NCI-H1048 (cell line): Measurements from ENCODE around the gene PARP12.
A peak's percentile ranks its signal among the peaks of the same experiment; 100 is the strongest.

Source experiments
- DNase-seq: peaks from one replicate; lab custom pipeline; 2025; lab: John Stamatoyannopoulos, UW

The PARP12 gene

GRCh38 chr7:140014123-140014522, 48.6 kb downstream of the PARP12 start:
- DNase-seq = no peak

GRCh38 chr7:140013676-140014075, 49.1 kb downstream of the PARP12 start:
- no peak for DNase-seq

- DNase-seq = no peak
Measured at GRCh38 chr7:140010194-140010895, 52.4 kb downstream of the PARP12 start.

DNA sequence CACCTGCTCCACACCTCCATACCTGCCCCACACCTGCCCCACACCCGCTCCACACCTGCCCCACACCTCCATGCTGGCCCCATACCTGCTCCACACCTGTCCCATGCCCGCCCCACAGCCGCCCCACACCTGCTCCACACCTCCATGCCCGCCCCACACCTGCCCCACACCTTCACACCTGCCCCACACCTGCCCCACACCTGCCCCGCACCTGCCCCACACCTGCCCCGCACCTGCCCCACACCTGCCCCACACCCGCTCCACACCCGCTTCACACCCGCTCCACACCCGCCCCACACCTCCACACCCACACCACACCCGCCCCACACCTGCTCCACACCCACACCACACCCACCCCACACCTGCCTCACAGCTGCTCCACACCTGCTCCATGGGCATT, 53.0 kb downstream of the PARP12 start:
- no peak for DNase-seq

DNA sequence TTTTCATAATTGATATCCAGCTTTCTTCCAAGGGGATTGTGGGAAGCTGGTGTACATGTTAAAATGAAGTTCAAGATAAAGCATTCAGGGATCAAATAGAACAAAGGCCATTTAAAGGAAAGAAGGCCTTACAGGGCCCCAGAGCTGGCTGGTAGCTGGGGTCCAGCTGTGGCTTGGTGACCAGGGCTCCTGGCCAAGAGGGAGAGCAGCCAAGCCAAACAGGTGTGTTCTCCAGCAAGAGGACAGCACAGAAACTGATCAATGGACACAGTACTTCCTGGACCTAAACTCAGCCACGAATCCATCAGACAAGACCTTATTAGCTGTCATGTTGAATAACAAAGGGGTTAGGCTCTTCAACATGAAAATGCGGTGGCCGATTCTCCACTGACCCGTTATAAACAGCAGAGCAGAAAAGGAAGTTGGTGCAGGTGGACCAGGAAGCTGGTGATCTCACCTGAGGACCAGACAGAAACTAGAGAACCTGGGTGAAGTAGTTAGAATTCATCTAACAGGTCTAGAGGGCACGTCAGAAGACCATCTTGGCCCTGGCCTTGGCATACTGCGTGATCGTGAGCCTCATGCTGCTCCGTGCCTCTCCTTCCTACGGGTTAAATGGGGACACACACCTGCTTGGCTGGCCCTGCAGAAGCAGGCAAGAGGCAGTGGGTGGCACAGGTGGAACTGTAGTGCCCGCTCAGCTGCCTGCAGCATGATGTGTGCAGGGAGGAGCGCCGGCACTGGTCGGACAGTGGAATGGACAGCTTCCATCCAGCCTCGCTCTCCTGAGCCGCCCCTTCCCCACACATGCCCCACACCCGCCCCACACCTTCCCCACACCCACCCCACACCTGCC, 53.8 kb downstream of the PARP12 start:
- DNase-seq = no peak

DNA sequence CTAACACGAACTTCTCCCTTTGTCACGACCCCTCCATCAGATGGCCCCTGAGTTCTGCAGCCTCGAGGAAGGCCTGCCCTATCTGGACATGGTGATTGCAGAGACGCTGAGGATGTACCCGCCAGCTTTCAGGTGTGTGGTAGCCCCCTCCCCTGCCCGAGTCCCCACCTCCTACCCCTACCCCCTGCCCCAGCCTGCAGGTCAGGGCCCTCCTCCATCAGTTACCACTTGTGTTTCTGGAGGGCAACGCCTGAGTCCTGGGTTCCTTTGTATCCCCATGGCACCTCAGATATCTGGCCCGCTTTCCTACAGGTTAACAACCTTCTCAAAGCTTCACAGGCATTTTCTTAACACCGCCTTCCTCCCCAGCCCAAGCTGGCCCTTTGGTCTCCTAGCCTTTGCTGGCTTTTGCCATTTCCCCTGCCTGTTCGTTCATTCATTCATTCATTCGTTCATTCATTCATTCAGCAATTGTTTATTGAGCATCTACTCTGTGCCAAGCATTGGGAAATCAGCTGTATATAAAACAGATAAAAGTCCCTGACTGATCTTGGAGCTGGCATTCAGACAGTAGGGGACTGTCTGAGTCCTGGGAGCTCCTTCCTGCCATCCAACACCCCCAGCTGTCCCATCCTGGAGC, 55.6 kb downstream of the PARP12 start:
- no peak for DNase-seq

DNA sequence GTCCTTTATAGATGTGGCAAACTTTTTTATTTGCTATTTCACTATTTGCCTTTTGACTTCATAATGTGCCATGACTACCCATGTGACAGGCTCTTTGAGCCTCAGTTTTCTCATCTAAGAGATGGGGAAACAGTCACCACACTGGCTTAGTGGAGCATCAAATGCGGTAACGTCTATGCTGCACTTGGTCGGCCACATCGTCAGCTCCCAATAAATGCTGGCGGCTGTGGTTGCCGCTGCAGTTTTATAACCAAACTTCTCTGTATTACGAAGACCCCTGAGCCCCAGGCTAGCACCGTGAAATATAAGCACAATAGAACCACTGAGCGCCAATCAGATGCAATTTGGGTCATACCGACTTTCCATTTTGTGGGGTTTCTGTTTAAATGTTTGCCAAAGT, 56.2 kb downstream of the PARP12 start:
- DNase-seq = no peak

DNA sequence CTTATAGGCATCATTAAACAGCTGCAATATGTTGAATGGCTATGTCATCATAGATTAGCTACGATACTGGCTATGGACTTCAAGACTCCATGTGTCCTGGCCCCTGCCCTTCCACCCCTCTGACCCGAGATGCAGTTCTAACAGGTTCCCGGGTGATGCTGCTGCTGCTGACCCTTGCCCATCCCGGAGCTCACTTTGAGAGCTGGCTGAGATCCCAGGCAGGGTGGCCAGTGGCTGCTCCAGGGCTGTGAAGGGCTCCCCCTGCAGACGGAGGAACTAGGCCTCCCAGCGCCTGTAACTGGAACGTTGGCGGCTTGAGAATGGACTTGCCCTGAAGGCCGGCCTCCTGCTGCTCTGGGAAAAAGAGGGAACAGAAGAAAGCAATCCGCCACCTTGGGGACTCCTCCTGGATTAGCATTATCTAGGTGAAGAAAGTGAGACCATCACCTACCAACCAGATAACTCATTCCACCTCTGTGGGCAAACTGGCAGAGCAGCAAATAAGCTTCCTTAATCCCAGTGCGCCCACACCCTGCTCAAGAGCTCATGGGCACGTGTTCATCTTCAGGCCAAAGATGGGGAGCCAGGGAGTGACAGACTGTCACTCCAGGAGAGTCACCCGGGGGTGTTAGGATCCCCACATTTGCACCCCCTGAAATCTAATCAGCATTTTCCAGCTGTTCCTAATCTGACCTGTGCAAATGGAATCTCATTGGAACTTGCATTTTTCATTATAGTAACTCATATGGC, 56.8 kb downstream of the PARP12 start:
- DNase-seq = no peak

DNA sequence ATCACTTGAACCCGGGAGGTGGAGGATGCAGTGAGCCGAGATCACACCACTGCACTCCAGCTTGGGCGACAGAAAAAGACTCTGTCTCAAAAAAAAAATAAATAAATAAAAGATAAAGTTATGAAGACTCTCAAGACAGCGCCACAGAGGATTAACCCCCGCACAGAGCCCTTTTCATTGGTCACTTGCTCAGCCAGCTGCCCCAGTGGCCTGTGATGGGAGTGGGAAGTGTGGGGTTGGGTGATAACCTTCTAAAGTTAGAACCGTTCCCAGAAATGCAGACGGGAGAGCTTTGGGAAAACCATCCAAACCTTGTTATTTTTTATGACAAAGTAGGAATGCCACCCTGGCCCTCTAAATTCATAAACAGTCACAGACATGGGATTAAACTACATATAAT, 57.4 kb downstream of the PARP12 start:
- DNase-seq = no peak

DNA sequence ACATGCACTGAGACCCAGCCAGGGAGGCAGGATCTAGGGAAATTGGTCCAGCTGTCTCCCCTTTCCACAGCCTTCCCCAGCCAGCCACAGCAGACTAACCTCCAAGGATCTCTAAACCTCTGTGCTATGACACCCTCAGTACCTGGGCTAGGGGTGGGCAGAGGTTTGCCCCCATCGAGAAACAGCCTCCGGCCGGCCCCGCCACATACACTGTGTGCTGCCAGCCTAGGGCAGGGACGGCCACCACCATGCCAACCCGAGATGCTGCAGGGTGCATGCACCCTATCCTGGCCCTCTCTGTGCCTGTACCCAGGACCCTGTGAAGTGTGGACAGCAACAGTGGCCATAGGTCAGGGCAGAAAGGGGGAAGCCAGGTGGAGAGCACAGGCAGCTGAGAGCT, 58.1 kb downstream of the PARP12 start:
- no peak for DNase-seq

DNA sequence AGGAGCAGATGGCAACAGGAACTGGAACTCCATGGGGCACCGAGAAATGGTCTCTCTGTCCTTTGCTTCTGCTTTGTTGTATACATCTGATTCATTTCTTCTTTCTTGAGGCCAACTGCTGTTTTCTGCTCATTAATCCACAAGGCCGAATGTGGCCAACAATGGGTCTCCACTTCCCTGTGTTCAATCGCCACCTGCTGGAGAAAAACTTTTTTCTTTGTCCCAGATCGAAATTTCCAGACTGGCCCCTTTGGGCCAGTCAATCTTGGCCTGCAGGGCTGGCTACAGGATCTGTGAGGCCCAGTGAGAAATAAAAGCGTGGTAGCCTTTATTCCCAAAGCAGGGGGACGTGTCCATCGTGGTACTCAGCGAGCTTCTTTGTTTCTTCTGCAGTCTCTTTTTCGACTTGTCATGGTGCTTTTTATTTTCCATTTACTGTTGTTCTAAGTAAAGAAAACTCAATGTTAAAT, 58.8 kb downstream of the PARP12 start:
- DNase-seq = peak; percentile 3

DNA sequence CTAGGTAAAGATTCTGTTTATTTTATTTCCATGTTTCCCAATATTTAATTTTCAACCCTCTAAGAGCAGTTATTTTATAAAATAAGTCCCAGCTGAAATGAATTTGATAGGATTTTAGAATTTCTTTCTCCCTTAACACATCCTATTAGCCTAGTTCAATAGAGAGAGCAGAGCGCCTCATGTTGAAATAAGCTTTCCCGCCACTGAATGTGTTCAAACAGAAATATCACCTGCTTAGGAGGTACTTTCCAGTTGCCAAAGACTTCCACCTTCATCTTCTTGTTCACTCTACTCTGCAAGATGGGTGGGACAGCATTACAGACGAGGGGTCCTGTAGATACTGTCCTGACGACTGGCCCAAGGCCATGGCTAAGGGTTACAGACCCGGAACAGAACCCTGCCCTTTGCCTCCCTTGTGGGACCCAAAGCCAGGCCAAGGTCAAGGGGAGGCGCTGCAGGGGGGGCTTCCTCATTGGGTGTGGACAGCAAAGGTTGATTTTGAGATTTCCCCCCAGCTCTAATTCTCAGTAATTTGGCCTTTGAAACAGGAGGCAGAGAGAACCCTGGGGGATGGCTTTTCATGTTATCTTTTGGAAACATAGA, 62.0 kb downstream of the PARP12 start:
- DNase-seq = no peak

DNA sequence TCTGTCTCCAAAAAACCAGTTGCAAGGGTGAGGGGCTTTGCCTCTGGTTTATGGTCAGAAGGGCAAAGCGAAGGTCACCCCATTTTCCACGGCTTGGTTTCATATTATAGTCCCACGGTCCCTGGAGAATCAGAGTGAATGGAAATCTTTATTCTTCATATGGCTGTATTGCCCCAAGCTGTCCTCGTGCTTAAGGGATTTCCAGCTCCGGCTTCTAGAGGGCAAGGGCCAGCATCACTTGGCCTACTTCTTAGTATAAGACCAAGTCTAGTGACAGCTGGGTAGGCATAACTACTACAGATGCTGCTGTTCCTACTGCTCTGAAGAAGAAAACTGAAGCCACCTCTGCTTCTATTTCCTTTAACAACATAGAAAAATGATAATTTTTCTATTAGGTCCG, 63.2 kb downstream of the PARP12 start:
- DNase-seq = no peak

- DNase-seq = no peak
Measured at GRCh38 chr7:139998572-139998971, 64.2 kb downstream of the PARP12 start.

- no peak for DNase-seq
Measured at GRCh38 chr7:139995017-139995915, 67.5 kb downstream of the PARP12 start.

DNA sequence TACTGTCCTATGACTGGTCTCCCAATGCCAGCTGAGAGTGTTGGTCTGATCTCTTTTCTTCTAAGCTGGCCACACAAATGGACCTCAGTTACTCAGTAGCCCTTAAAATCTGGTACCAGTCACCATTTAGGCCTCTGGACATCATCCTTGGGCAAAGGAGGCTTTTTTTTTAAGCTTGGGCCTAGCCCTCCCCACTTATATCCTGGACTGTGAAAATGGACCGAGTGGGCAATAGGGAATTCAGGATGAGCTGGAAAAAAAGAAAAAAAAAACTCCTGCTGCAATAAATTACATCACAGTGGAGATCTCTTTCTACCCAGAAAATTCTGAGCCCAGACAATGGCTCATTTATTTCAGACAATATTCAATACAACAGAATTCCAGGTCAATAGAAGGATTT, 68.4 kb downstream of the PARP12 start:
- no peak for DNase-seq

GRCh38 chr7:139993592-139993991, 69.2 kb downstream of the PARP12 start:
- no peak for DNase-seq

GRCh38 chr7:139993169-139993568, 69.6 kb downstream of the PARP12 start:
- DNase-seq = no peak

DNA sequence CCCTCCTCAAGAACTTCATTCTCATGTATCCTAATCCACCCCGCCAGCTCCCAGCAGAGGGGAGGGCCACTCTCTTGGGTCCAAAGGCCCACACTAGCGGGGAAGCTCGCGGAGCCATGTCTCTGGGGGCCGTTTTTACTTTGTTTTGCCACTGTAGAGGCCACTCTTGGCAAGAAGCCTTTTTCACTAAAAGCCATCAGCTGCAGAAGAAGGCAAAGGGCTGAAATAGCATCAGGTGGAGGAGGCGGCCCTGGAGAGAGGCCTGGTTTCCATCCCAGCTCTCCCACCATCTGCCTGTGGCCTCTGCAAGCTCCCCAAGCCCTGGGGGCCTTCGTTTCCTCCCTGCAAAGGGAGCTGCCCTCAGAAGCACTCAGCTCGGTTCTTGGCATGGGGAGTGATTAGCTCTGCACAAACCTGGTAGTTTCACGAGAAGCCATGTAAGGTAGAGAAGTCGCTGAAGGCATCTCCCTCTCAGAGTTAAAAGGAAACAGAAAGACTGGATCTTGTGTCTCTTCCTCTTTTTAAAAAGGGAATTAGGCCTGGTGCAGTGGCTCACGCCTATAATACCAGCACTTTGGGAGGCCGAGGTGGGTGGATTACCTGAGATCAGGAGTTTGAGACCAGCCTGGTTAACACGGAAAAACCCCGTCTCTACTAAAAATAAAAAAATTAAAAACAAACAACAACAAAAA, 70.3 kb downstream of the PARP12 start:
- DNase-seq = no peak

DNA sequence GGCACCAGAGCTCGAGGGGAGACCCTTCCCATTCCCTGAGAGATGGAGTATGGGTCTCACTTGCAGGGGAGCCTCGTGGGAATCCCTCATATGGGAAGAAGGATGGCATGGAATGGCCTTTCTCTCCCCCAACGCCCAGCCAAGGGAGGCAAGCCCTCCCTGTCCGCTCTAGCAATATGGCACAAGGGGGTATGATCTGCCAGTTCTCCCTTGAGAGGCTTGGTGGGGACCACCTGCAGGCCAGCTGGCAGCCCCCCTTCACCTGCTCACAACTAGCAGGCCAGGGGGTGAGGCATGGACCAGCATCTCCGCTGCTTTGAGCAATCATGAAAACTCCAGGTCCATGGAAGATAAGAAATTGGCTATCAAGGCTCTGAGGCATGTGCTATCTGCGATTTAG, 70.8 kb downstream of the PARP12 start:
- DNase-seq = no peak
